Measurements from ENCODE around the gene TPD52L2. TPM values are rescaled to one million over a fixed set of nuclear protein-coding genes. Genes with fewer than 3 reads are reported as not detected.
A peak's percentile ranks its signal among the peaks of the same experiment; 100 is the strongest.

Gene TPD52L2
- total RNA-seq, 1 experiment from 2014 or later: 113 TPM

- Histone ChIP-seq H3K9me3 (ENCODE audit: control insufficient read depth, insufficient read depth, low read depth, low read length) (no peaks in the 10 kb centered on the region), H3K4me3 (ENCODE audit: low read depth in 2 of 2, low read length in 2 of 2) (no peak overlapping the region), H3K4me1 (ENCODE audit: control insufficient read depth, insufficient read depth, low read length) (peaks cover 6% of the 10 kb centered on the region), H3K27me3 (ENCODE audit: control insufficient read depth, insufficient read depth, low read length) (no peaks in the 10 kb centered on the region), H3K27ac (ENCODE audit: low read length) (no peak overlapping the region), H3K36me3 (ENCODE audit: control insufficient read depth, insufficient read depth, low read length) (no peaks in the 10 kb centered on the region; the same call in 1 of the 2 replicates)
- CTCF ChIA-PET: no interaction called here
- DNase-seq (ENCODE audit: low read depth, low spot score) (no peak), ATAC-seq (no peak)
- POLR2A ChIA-PET: no interaction called here
- in situ Hi-C loops (cut with HindIII; ENCODE audit: low pct_unique_long_range_greater_than_20kb, low sequenced_read_pairs): no loop called here
- BruUV-seq (replicated peaks): TSS peak; percentile 92
- TF ChIP-seq, protein P1, sequence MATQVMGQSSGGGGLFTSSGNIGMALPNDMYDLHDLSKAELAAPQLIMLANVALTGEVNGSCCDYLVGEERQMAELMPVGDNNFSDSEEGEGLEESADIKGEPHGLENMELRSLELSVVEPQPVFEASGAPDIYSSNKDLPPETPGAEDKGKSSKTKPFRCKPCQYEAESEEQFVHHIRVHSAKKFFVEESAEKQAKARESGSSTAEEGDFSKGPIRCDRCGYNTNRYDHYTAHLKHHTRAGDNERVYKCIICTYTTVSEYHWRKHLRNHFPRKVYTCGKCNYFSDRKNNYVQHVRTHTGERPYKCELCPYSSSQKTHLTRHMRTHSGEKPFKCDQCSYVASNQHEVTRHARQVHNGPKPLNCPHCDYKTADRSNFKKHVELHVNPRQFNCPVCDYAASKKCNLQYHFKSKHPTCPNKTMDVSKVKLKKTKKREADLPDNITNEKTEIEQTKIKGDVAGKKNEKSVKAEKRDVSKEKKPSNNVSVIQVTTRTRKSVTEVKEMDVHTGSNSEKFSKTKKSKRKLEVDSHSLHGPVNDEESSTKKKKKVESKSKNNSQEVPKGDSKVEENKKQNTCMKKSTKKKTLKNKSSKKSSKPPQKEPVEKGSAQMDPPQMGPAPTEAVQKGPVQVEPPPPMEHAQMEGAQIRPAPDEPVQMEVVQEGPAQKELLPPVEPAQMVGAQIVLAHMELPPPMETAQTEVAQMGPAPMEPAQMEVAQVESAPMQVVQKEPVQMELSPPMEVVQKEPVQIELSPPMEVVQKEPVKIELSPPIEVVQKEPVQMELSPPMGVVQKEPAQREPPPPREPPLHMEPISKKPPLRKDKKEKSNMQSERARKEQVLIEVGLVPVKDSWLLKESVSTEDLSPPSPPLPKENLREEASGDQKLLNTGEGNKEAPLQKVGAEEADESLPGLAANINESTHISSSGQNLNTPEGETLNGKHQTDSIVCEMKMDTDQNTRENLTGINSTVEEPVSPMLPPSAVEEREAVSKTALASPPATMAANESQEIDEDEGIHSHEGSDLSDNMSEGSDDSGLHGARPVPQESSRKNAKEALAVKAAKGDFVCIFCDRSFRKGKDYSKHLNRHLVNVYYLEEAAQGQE (IDR thresholded peaks at IDR 0.05; ENCODE audit: insufficient read depth in 1 of 2, low read depth in 2 of 2, low read length in 1 of 2): no peak
- TF ChIP-seq POLR2AphosphoS5 (IDR thresholded peaks at IDR 0.05; ENCODE audit: low read depth, low read length): no peak
- no peak for TF ChIP-seq TCF7L2 (IDR thresholded peaks at IDR 0.05; ENCODE audit: low read depth, low read length)
- TF ChIP-seq CTCF (IDR thresholded peaks at IDR 0.05): no peak
- TF ChIP-seq SIN3A (IDR thresholded peaks at IDR 0.05; ENCODE audit: borderline replicate concordance, insufficient read depth, low read depth, low read length): no peak
- intact Hi-C loops (cut with micrococcal nuclease; ENCODE audit: unreplicated experiment): no loop called here
Measured at GRCh38 chr20:63940472-63941266, 75.6 kb downstream of the TPD52L2 start.

Small RNA genes lying within 50 kb of the gene (microRNA-seq; reads per million reads assigned to microRNA genes)
- gene MIR1914 (ENCODE audit: unreplicated experiment): 0.95 reads per million
- gene MIR941-1 (ENCODE audit: unreplicated experiment): not detected
- not detected for gene MIR941-2 (ENCODE audit: unreplicated experiment)
- not detected for gene MIR941-3 (ENCODE audit: unreplicated experiment)
- gene MIR941-4 (ENCODE audit: unreplicated experiment): not detected
- not detected for gene MIR941-5 (ENCODE audit: unreplicated experiment)

Other genes starting within 250 kb of the TPD52L2 start
- 13.1 TPM for gene GMEB2, start 238.2 kb upstream of the TPD52L2 start, total RNA-seq (2021; ENCODE audit: unreplicated experiment)
- 42.7 TPM for gene STMN3, start 211.8 kb upstream of the TPD52L2 start, total RNA-seq (2021; ENCODE audit: unreplicated experiment)
- 26.1 TPM for gene RTEL1, start 207.0 kb upstream of the TPD52L2 start, total RNA-seq (2021; ENCODE audit: unreplicated experiment)
- gene TNFRSF6B, start 168.6 kb upstream of the TPD52L2 start, total RNA-seq (2021; ENCODE audit: unreplicated experiment): not detected
- 57.9 TPM for gene ARFRP1, start 157.3 kb upstream of the TPD52L2 start, total RNA-seq (2021; ENCODE audit: unreplicated experiment)
- gene ZGPAT, start 157.2 kb upstream of the TPD52L2 start, total RNA-seq (2021; ENCODE audit: unreplicated experiment): 35.8 TPM
- gene LIME1, start 128.6 kb upstream of the TPD52L2 start, total RNA-seq (2021; ENCODE audit: unreplicated experiment): 15.2 TPM
- 166 TPM for gene SLC2A4RG, start 125.5 kb upstream of the TPD52L2 start, total RNA-seq (2021; ENCODE audit: unreplicated experiment)
- gene ZBTB46, start 34.0 kb upstream of the TPD52L2 start, total RNA-seq (2021; ENCODE audit: unreplicated experiment): 15.2 TPM
- gene ABHD16B, start 3.8 kb upstream of the TPD52L2 start, total RNA-seq (2021; ENCODE audit: unreplicated experiment): not detected
- gene DNAJC5, start 29.9 kb downstream of the TPD52L2 start, total RNA-seq (2021; ENCODE audit: unreplicated experiment): 59.5 TPM
- gene UCKL1, start 91.1 kb downstream of the TPD52L2 start, total RNA-seq (2021; ENCODE audit: unreplicated experiment): 47.4 TPM
- gene ZNF512B, start 104.7 kb downstream of the TPD52L2 start, total RNA-seq (2021; ENCODE audit: unreplicated experiment): 17.9 TPM
- gene SAMD10, start 114.4 kb downstream of the TPD52L2 start, total RNA-seq (2021; ENCODE audit: unreplicated experiment): 8.8 TPM
- gene PRPF6, start 115.9 kb downstream of the TPD52L2 start, total RNA-seq (2021; ENCODE audit: unreplicated experiment): 88.4 TPM
- gene C20orf204, start 170.9 kb downstream of the TPD52L2 start, total RNA-seq (2021; ENCODE audit: unreplicated experiment): 1.9 TPM
- 18.7 TPM for gene SOX18, start 184.4 kb downstream of the TPD52L2 start, total RNA-seq (2021; ENCODE audit: unreplicated experiment)
- gene TCEA2, start 197.9 kb downstream of the TPD52L2 start, total RNA-seq (2021; ENCODE audit: unreplicated experiment): 38.5 TPM
- gene RGS19, start 214.2 kb downstream of the TPD52L2 start, total RNA-seq (2021; ENCODE audit: unreplicated experiment): 32.0 TPM
- gene OPRL1, start 214.8 kb downstream of the TPD52L2 start, total RNA-seq (2021; ENCODE audit: unreplicated experiment): 3.9 TPM
- gene LKAAEAR1, start 219.1 kb downstream of the TPD52L2 start, total RNA-seq (2021; ENCODE audit: unreplicated experiment): 0.67 TPM
- not detected for gene NPBWR2, start 242.3 kb downstream of the TPD52L2 start, total RNA-seq (2021; ENCODE audit: unreplicated experiment)